AG04450 (cell line): ENCODE data around the gene LRP11. TPM values are rescaled to one million over a fixed set of nuclear protein-coding genes. Genes with fewer than 3 reads are reported as not detected.

Experiments
- CTCF ChIA-PET: fragments of 300-600, 350-600 bp; formaldehyde crosslinking; extraction: SDS; loops from one replicate; lab custom pipeline; 2022; ENCODE audit warnings: antibody characterized with exemption, inconsistent platforms; lab: Charles Lee
- POLR2A ChIA-PET: fragments of 350-600 bp; formaldehyde crosslinking; extraction: SDS; loops from one replicate; lab custom pipeline; 2021; ENCODE audit warnings: antibody characterized with exemption, inconsistent platforms; lab: Yijun Ruan, JAX
- DNase-seq: peaks from one replicate; pipeline ENCODE4 v3.0.0-alpha.2; 2011; ENCODE audit warnings: low read depth, low spot score
- H3K27ac ChIP-seq: one replicate; pipeline ENCODE4 v1.5.1; 2012; ENCODE audit warnings: low read depth, low read length, control low read depth
- H3K27me3 ChIP-seq: one replicate; pipeline ENCODE4 v1.6.0; 2012; ENCODE audit warnings: low read length; ENCODE audit not compliant: control insufficient read depth, insufficient read depth
- H3K4me3 ChIP-seq: 2 replicates; pipeline ENCODE4 v1.5.1; 2011; ENCODE audit warnings: mild to moderate bottlenecking, low read depth, low read length, control low read depth
- H3K9me3 ChIP-seq: 2 replicates; pipeline ENCODE4 v1.5.1; 2012; ENCODE audit warnings: low read length; ENCODE audit not compliant: control insufficient read depth, insufficient read depth
- polyA plus RNA-seq: library from polyadenylated mRNA; depleted of rRNA; stranded (reverse); fragments of >200 nt; gene quantifications from 2 replicates; pipeline ENCODE4 v1.2.3, GENCODE V29; 2011; rRNA removed
- TF ChIP-seq, protein P1 (sequence below): IDR thresholded peaks from 2 replicates; pipeline ENCODE4 v1.5.1; 2011; ENCODE audit warnings: low read depth, low read length, control low read depth, inconsistent platforms

LRP11 gene
- polyA plus RNA-seq, 1 experiment: 71.0 TPM

DNA sequence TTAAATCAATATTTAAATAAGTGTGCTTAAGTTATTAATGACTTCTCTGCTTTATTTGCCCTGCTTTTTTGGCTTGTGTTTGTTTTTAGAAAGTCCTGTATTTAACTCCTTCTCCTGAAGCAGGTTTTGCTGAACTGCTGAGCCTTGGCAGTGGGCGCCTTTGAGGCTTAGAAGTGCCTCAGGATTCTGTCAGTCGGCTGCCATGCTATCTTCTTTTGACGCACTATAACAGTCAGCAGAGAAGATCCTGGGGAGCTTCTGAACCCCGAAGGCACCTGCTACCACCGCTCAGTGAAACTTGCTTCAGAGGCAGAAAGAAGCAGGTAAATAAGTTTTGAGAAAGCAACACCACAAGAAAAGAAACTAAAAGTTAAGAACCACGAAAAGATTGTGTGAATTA lies 92.2 kb downstream of the LRP11 start:
- DNase-seq: no peak
- Histone ChIP-seq H3K4me3 (no peak overlapping the region), H3K27me3 (no peaks in the 10 kb centered on the region), H3K9me3 (no peaks in the 10 kb centered on the region), H3K27ac (no peak overlapping the region)
- TF ChIP-seq, protein P1, sequence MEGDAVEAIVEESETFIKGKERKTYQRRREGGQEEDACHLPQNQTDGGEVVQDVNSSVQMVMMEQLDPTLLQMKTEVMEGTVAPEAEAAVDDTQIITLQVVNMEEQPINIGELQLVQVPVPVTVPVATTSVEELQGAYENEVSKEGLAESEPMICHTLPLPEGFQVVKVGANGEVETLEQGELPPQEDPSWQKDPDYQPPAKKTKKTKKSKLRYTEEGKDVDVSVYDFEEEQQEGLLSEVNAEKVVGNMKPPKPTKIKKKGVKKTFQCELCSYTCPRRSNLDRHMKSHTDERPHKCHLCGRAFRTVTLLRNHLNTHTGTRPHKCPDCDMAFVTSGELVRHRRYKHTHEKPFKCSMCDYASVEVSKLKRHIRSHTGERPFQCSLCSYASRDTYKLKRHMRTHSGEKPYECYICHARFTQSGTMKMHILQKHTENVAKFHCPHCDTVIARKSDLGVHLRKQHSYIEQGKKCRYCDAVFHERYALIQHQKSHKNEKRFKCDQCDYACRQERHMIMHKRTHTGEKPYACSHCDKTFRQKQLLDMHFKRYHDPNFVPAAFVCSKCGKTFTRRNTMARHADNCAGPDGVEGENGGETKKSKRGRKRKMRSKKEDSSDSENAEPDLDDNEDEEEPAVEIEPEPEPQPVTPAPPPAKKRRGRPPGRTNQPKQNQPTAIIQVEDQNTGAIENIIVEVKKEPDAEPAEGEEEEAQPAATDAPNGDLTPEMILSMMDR: no peak
- ChIA-PET CTCF (no interaction called here), POLR2A (no interaction called here)

DNA sequence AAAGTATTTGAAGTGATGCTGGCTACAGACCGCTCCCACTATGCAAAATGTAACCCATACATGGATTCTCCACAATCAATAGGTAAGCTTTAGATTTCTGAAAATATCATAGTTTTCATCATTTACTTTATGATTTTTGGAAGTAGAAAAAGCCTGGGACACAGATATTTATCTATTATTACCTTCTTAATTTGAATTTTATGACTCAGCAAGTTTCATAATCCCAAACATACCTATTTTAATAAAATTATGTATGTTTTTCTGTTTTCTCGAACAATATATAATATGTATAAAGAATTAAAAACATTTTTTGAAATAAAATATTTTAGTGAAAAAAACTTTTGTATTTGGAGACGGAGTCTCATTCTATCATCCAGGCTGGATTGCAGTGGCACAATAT lies 93.0 kb downstream of the LRP11 start:
- no peak overlapping the region for H3K27ac ChIP-seq
- H3K27me3 ChIP-seq: no peaks in the 10 kb centered on the region
- ChIA-PET POLR2A (interaction anchor here (0.7 kb wide), 1 partner anchor 14 kb away, joined by 3 read pairs; no protein-coding TSS in a partner anchor), CTCF (interaction anchor here (1.0 kb wide), 1 partner anchor 57 kb away, joined by 3 read pairs; no protein-coding TSS in a partner anchor)
- no peak for DNase-seq
- no peaks in the 10 kb centered on the region for H3K9me3 ChIP-seq
- H3K4me3 ChIP-seq: no peak overlapping the region
- TF ChIP-seq, protein P1: no peak

DNA sequence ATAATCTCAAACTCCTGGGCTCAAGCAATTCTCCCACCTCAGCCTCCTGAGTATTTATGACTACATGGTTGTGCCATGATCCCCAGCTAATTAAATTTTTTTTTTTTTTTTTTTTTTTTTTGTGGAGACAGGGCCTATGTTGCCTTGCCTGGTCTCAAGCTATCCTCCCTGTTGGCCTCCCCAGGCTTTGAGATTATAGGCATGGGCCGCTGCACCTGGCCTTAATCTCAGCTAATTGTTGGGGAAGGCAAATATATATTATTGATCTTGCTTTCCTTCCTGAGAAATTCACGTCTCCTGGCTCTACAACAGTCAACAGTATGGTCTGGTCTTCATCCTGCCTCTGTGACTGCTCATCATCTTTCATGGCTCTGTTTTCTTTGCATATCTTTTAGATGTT lies 94.5 kb downstream of the LRP11 start:
- Histone ChIP-seq H3K27me3 (no peaks in the 10 kb centered on the region), H3K27ac (peak overlapping the region; percentile 31), H3K4me3 (no peak overlapping the region), H3K9me3 (peaks cover 6% of the 10 kb centered on the region)
- no peak for DNase-seq
- ChIA-PET CTCF (interaction anchor here (1.0 kb wide), 1 partner anchor 83 kb away, joined by 3 read pairs; no protein-coding TSS in a partner anchor), POLR2A (interaction anchor here (0.6 kb wide), 1 partner anchor 19 kb away, joined by 6 read pairs; no protein-coding TSS in a partner anchor)
- TF ChIP-seq, protein P1: no peak

Other genes with a start within 250 kb of the LRP11 start
- 27.4 and 37.4 TPM in 2 replicates for gene KATNA1, start 215.6 kb downstream of the LRP11 start, polyA plus RNA-seq
- gene LATS1, start 146.3 kb downstream of the LRP11 start, polyA plus RNA-seq: 13.1 and 17.6 TPM in 2 replicates
- 25.6 and 27.9 TPM in 2 replicates for gene NUP43, start 117.8 kb downstream of the LRP11 start, polyA plus RNA-seq
- 77.5 and 96.2 TPM in 2 replicates for gene PCMT1, start 114.6 kb downstream of the LRP11 start, polyA plus RNA-seq
- not detected in 2 replicates for gene RAET1E, start 33.8 kb upstream of the LRP11 start, polyA plus RNA-seq
- gene RAET1G, start 58.8 kb upstream of the LRP11 start, polyA plus RNA-seq: 3.0 TPM in 2 replicates
- gene ULBP2, start 77.7 kb upstream of the LRP11 start, polyA plus RNA-seq: 6.3 and 7.9 TPM in 2 replicates
- gene ULBP1, start 99.6 kb upstream of the LRP11 start, polyA plus RNA-seq: 2.6 and 2.8 TPM in 2 replicates
- gene RAET1L, start 161.2 kb upstream of the LRP11 start, polyA plus RNA-seq: not detected in 2 replicates
- 13.1 and 16.0 TPM in 2 replicates for gene ULBP3, start 204.8 kb upstream of the LRP11 start, polyA plus RNA-seq